IPS-15b (cell line): ENCODE measurements around the gene HOXA10.

Experiments
- H3K27me3 ChIP-seq: one replicate; pipeline ENCODE4 v1.6.1; 2013; ENCODE audit warnings: low read length; ENCODE audit not compliant: control insufficient read depth, insufficient read depth
- H3K36me3 ChIP-seq: one replicate; pipeline ENCODE4 v1.6.1; 2013; ENCODE audit warnings: low read length; ENCODE audit not compliant: control insufficient read depth, insufficient read depth
- H3K4me1 ChIP-seq: one replicate; pipeline ENCODE4 v1.6.1; 2013; ENCODE audit warnings: mild to moderate bottlenecking, low read length; ENCODE audit not compliant: control insufficient read depth, insufficient read depth
- H3K4me3 ChIP-seq: one replicate; pipeline ENCODE4 v1.5.1; 2013; ENCODE audit warnings: low read depth, low read length
- H3K9ac ChIP-seq: one replicate; pipeline ENCODE4 v1.6.1; 2013; ENCODE audit warnings: low read depth, mild to moderate bottlenecking, low read length
- H3K9me3 ChIP-seq: one replicate; pipeline ENCODE4 v1.6.1; 2013; ENCODE audit warnings: mild to moderate bottlenecking, low read length; ENCODE audit not compliant: control insufficient read depth, insufficient read depth

The HOXA10 gene

GRCh38 chr7:27173956-27174873 is at the start of gene HOXA10:
Gene HOXA10 (minus strand): TSS chr7:27174320. CDS start chr7:27174306, 14 bp downstream.
- peak within 1 kb of the TSS; percentile 18 for H3K4me3 ChIP-seq
- H3K9ac ChIP-seq, result no peak within 1 kb of the TSS
- no peaks in the 10 kb centered on the region for H3K4me1 ChIP-seq
- no peaks in the 10 kb centered on the region for H3K9me3 ChIP-seq
- peaks cover 96% of the 10 kb centered on the region for H3K27me3 ChIP-seq
- no peaks in the 10 kb centered on the region for H3K36me3 ChIP-seq

GRCh38 chr7:27221201-27221797 is 47.2 kb upstream of the HOXA10 start:
- Histone ChIP-seq H3K9me3 (no peaks in the 10 kb centered on the region), H3K36me3 (no peaks in the 10 kb centered on the region), H3K9ac (no peak overlapping the region), H3K27me3 (peaks cover 100% of the 10 kb centered on the region), H3K4me1 (no peaks in the 10 kb centered on the region), H3K4me3 (no peak overlapping the region)

GRCh38 chr7:27220440-27220955 is 46.4 kb upstream of the HOXA10 start:
- Histone ChIP-seq H3K4me3 (peak overlapping the region; percentile 14), H3K9ac (no peak overlapping the region), H3K9me3 (no peaks in the 10 kb centered on the region), H3K36me3 (no peaks in the 10 kb centered on the region), H3K4me1 (no peaks in the 10 kb centered on the region), H3K27me3 (peaks cover 100% of the 10 kb centered on the region)

- H3K27me3 ChIP-seq, result peaks cover 100% of the 10 kb centered on the region
- H3K9ac ChIP-seq, result no peak overlapping the region
- H3K36me3 ChIP-seq, result no peaks in the 10 kb centered on the region
- no peaks in the 10 kb centered on the region for H3K9me3 ChIP-seq
- H3K4me3 ChIP-seq, result no peak overlapping the region
- peaks cover 3% of the 10 kb centered on the region for H3K4me1 ChIP-seq
Observed at GRCh38 chr7:27219821-27220220, 45.7 kb upstream of the HOXA10 start.

GRCh38 chr7:27217951-27218350 is 43.8 kb upstream of the HOXA10 start:
- peaks cover 100% of the 10 kb centered on the region for H3K27me3 ChIP-seq
- H3K4me3 ChIP-seq, result no peak overlapping the region
- H3K36me3 ChIP-seq, result no peaks in the 10 kb centered on the region
- H3K9me3 ChIP-seq, result no peaks in the 10 kb centered on the region
- peaks cover 4% of the 10 kb centered on the region for H3K4me1 ChIP-seq
- no peak overlapping the region for H3K9ac ChIP-seq

GRCh38 chr7:27215356-27215755 is 41.2 kb upstream of the HOXA10 start:
- H3K27me3 ChIP-seq, result peaks cover 100% of the 10 kb centered on the region
- peaks cover 4% of the 10 kb centered on the region for H3K4me1 ChIP-seq
- H3K36me3 ChIP-seq, result no peaks in the 10 kb centered on the region
- no peak overlapping the region for H3K9ac ChIP-seq
- H3K4me3 ChIP-seq, result no peak overlapping the region
- no peaks in the 10 kb centered on the region for H3K9me3 ChIP-seq

- Histone ChIP-seq H3K4me3 (peak overlapping the region; percentile 22), H3K9ac (no peak overlapping the region), H3K36me3 (no peaks in the 10 kb centered on the region), H3K4me1 (peaks cover 4% of the 10 kb centered on the region), H3K9me3 (no peaks in the 10 kb centered on the region), H3K27me3 (peaks cover 100% of the 10 kb centered on the region)
Observed at GRCh38 chr7:27214239-27214950, 40.3 kb upstream of the HOXA10 start.

- peak overlapping the region; percentile 22 for H3K4me3 ChIP-seq
- H3K4me1 ChIP-seq, result peaks cover 4% of the 10 kb centered on the region
- no peaks in the 10 kb centered on the region for H3K9me3 ChIP-seq
- no peak overlapping the region for H3K9ac ChIP-seq
- no peaks in the 10 kb centered on the region for H3K36me3 ChIP-seq
- H3K27me3 ChIP-seq, result peaks cover 100% of the 10 kb centered on the region
Observed at GRCh38 chr7:27213433-27214238, 39.5 kb upstream of the HOXA10 start.

GRCh38 chr7:27212497-27213432 is 38.6 kb upstream of the HOXA10 start:
- H3K9me3 ChIP-seq, result no peaks in the 10 kb centered on the region
- H3K27me3 ChIP-seq, result peaks cover 100% of the 10 kb centered on the region
- H3K4me3 ChIP-seq, result peak overlapping the region; percentile 22
- H3K4me1 ChIP-seq, result peaks cover 4% of the 10 kb centered on the region
- no peak overlapping the region for H3K9ac ChIP-seq
- H3K36me3 ChIP-seq, result no peaks in the 10 kb centered on the region

- Histone ChIP-seq H3K9ac (no peak overlapping the region), H3K27me3 (peaks cover 100% of the 10 kb centered on the region), H3K4me3 (peak overlapping the region; percentile 13), H3K36me3 (no peaks in the 10 kb centered on the region), H3K4me1 (peaks cover 4% of the 10 kb centered on the region), H3K9me3 (no peaks in the 10 kb centered on the region)
Observed at GRCh38 chr7:27211764-27212204, 37.7 kb upstream of the HOXA10 start.
